H9 (cell line): ENCODE measurements around the gene ETNK2. TPM values are rescaled to one million over a fixed set of nuclear protein-coding genes. Genes with fewer than 3 reads are reported as not detected.

Experiments
- DNase-seq: peaks from one replicate; pipeline ENCODE4 v3.0.0-alpha.2; 2017
- H2AFZ ChIP-seq: one replicate; pipeline ENCODE4 v1.6.1; 2013; ENCODE audit warnings: mild to moderate bottlenecking, low read length, control low read depth, moderate library complexity
- H2AK5ac ChIP-seq: 2 replicates; pipeline ENCODE4 v1.6.1; 2013; ENCODE audit warnings: low read length, control low read depth, mixed read lengths; ENCODE audit not compliant: insufficient read length
- H2BK120ac ChIP-seq: one replicate; pipeline ENCODE4 v1.6.1; 2013; ENCODE audit warnings: low read depth, mild to moderate bottlenecking, low read length, control low read depth, inconsistent platforms; ENCODE audit not compliant: poor library complexity, severe bottlenecking
- H2BK12ac ChIP-seq: 2 replicates; pipeline ENCODE4 v1.6.1; 2013; ENCODE audit warnings: low read length, control low read depth, mixed read lengths, low read depth; ENCODE audit not compliant: insufficient read length
- H2BK15ac ChIP-seq: 2 replicates; pipeline ENCODE4 v1.6.1; 2013; ENCODE audit warnings: low read depth, low read length, control low read depth
- H2BK20ac ChIP-seq: one replicate; pipeline ENCODE4 v1.6.1; 2013; ENCODE audit warnings: low read depth, mild to moderate bottlenecking, low read length, control low read depth, inconsistent platforms; ENCODE audit not compliant: poor library complexity, severe bottlenecking
- H2BK5ac ChIP-seq: 2 replicates; pipeline ENCODE4 v1.6.1; 2013; ENCODE audit warnings: low read length, control low read depth, mixed read lengths; ENCODE audit not compliant: insufficient read length
- H3K14ac ChIP-seq: 2 replicates; pipeline ENCODE4 v1.6.1; 2013; ENCODE audit warnings: low read length, control low read depth; ENCODE audit not compliant: insufficient read depth
- H3K18ac ChIP-seq: 2 replicates; pipeline ENCODE4 v1.6.1; 2013; ENCODE audit warnings: low read depth, mild to moderate bottlenecking, mixed read lengths, low read length, control low read depth; ENCODE audit not compliant: insufficient read length
- H3K23ac ChIP-seq: 2 replicates; pipeline ENCODE4 v1.6.1; 2013; ENCODE audit warnings: low read length, control low read depth, mixed read lengths, low read depth; ENCODE audit not compliant: insufficient read length
- H3K23me2 ChIP-seq: 2 replicates; pipeline ENCODE4 v1.6.1; 2013; ENCODE audit warnings: low read depth, mild to moderate bottlenecking, mixed read lengths, low read length, control low read depth; ENCODE audit not compliant: insufficient read length, poor library complexity, severe bottlenecking
- H3K27ac ChIP-seq: 2 replicates; pipeline ENCODE4 v1.5.1; 2013; ENCODE audit warnings: low read length, control low read depth, mixed read lengths, low read depth; ENCODE audit not compliant: insufficient read length
- H3K27me3 ChIP-seq: 2 replicates; pipeline ENCODE4 v1.6.1; 2013; ENCODE audit warnings: low read length, control low read depth, inconsistent platforms; ENCODE audit not compliant: insufficient read depth
- H3K4ac ChIP-seq: 2 replicates; pipeline ENCODE4 v1.6.1; 2013; ENCODE audit warnings: low read depth, mild to moderate bottlenecking, control low read depth, inconsistent platforms, low read length, moderate library complexity
- H3K4me1 ChIP-seq: 2 replicates; pipeline ENCODE4 v1.6.1; 2013; ENCODE audit warnings: low read length, control low read depth, inconsistent platforms; ENCODE audit not compliant: insufficient read depth
- H3K4me2 ChIP-seq: 2 replicates; pipeline ENCODE4 v1.6.1; 2013; ENCODE audit warnings: low read length, control low read depth, mixed read lengths; ENCODE audit not compliant: insufficient read length, insufficient read depth
- H3K56ac ChIP-seq: 2 replicates; pipeline ENCODE4 v1.6.1; 2013; ENCODE audit warnings: low read depth, mild to moderate bottlenecking, mixed read lengths, low read length, control low read depth; ENCODE audit not compliant: insufficient read length
- H3K79me1 ChIP-seq: 2 replicates; pipeline ENCODE4 v1.6.1; 2013; ENCODE audit warnings: low read depth, mild to moderate bottlenecking, moderate library complexity, low read length, control low read depth, inconsistent platforms; ENCODE audit not compliant: insufficient read depth, poor library complexity, severe bottlenecking
- H3K79me2 ChIP-seq: 2 replicates; pipeline ENCODE4 v1.6.1; 2013; ENCODE audit warnings: low read length, control low read depth, inconsistent platforms; ENCODE audit not compliant: insufficient read depth
- H3K9ac ChIP-seq: 2 replicates; pipeline ENCODE4 v1.6.1; 2013; ENCODE audit warnings: low read length, control low read depth, mixed read lengths; ENCODE audit not compliant: insufficient read length; ENCODE audit errors: extremely low read depth
- H3K9me3 ChIP-seq: one replicate; pipeline ENCODE4 v1.6.1; 2013; ENCODE audit warnings: low read depth, low read length, inconsistent platforms; ENCODE audit not compliant: control insufficient read depth
- H3T11ph ChIP-seq: one replicate; pipeline ENCODE4 v1.6.1; 2013; ENCODE audit warnings: mild to moderate bottlenecking, low read length, control low read depth, inconsistent platforms
- H4K20me1 ChIP-seq: one replicate; pipeline ENCODE4 v1.6.1; 2013; ENCODE audit not compliant: control insufficient read depth, insufficient read length, insufficient read depth
- H4K5ac ChIP-seq: 2 replicates; pipeline ENCODE4 v1.6.1; 2013; ENCODE audit warnings: low read depth, mild to moderate bottlenecking, mixed read lengths, low read length, control low read depth; ENCODE audit not compliant: insufficient read length
- H4K8ac ChIP-seq: replicated peaks from 2 replicates; pipeline ENCODE4 v1.6.1; 2013; ENCODE audit warnings: low read length, control low read depth, mixed read lengths, low read depth; ENCODE audit not compliant: insufficient read length
- H4K91ac ChIP-seq: 2 replicates; pipeline ENCODE4 v1.6.1; 2013; ENCODE audit warnings: low read depth, mild to moderate bottlenecking, moderate library complexity, mixed read lengths, low read length, control low read depth; ENCODE audit not compliant: insufficient read length
- H3K27ac Mint-ChIP-seq, 3 experiments: 2 replicates in 2 of 3; 3 replicates in 1 of 3; pipeline ENCODE4 v1.8.0; 2020 to 2021; ENCODE audit warnings: mixed read lengths in 3 of 3, mild to moderate bottlenecking in 1 of 3, moderate library complexity in 1 of 3
- H3K27me3 Mint-ChIP-seq: 2 replicates; pipeline ENCODE4 v1.8.0; 2021; ENCODE audit warnings: low read depth, mild to moderate bottlenecking, moderate library complexity, mixed read lengths
- H3K36me3 Mint-ChIP-seq, 3 experiments: 2 replicates in 2 of 3; 3 replicates in 1 of 3; pipeline ENCODE4 v1.8.0; 2020 to 2021; ENCODE audit warnings: low read depth in 3 of 3, mixed read lengths in 3 of 3; ENCODE audit not compliant: insufficient read depth in 1 of 3
- H3K4me1 Mint-ChIP-seq, 2 experiments: 2 replicates each; pipeline ENCODE4 v1.8.0; 2020; ENCODE audit warnings: mixed read lengths in 2 of 2
- H3K4me3 Mint-ChIP-seq, 2 experiments: 2 replicates in 1 of 2; 3 replicates in 1 of 2; pipeline ENCODE4 v1.8.0; 2020 to 2021; ENCODE audit warnings: mild to moderate bottlenecking in 2 of 2, mixed read lengths in 2 of 2, moderate library complexity in 1 of 2
- H3K9me3 Mint-ChIP-seq, 2 experiments: 2 replicates in 1 of 2; 3 replicates in 1 of 2; pipeline ENCODE4 v1.8.0; 2020; ENCODE audit warnings: mild to moderate bottlenecking in 2 of 2, mixed read lengths in 2 of 2, moderate library complexity in 1 of 2
- WGBS: extraction: QIAGEN DNeasy Blood & Tissue Kit; methylation state at CpG from one replicate; pipeline ENCODE4 v1.1.7; 2013; ENCODE audit warnings: missing lambda C conversion rate, low lambda C conversion rate, mixed read lengths; ENCODE audit not compliant: insufficient read length; ENCODE audit errors: extremely low coverage; 5-methylcytosine and 5-hydroxymethylcytosine counted together
- total RNA-seq: library from RNA; stranded (reverse); gene quantifications from 2 replicates; pipeline ENCODE4 v1.2.1, GENCODE V29; 2021
- TF ChIP-seq, protein P1 (sequence below): fragments of 200-600 bp; sonication (generic); conservative IDR thresholded peaks from 3 replicates; pipeline ENCODE4 v1.8.0; 2021; ENCODE audit warnings: antibody characterized with exemption, mild to moderate bottlenecking

ETNK2 gene
- total RNA-seq, 1 experiment from 2014 or later = 17.6 TPM

DNA sequence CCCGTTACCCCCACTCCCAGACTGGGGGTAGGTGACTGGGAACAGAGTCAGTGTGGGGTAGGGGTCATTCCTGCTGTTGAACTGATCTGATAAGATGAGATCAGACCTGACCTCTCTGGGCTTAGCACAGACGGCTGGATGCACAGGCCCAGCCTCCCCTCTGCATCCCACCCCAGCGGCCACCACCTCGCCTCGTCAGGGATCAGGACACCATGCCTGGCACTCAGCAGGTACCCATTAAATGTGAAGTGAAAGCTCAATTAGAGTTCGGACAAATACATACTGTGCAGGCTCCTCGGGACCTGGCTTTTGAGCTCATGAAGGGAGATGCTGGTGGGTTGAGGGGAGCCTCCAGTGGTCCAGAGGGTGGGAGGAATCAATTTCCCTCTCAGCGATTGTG is 63.2 kb downstream of the ETNK2 start:
- H4K91ac ChIP-seq = no peak overlapping the region
- no peak overlapping the region for H3K4ac ChIP-seq
- no peak overlapping the region for H2BK12ac ChIP-seq
- no peak overlapping the region for H2BK15ac ChIP-seq
- no peak overlapping the region for H3K27ac ChIP-seq
- no peaks in the 10 kb centered on the region for H3K9me3 ChIP-seq
- H2AK5ac ChIP-seq = no peak overlapping the region
- H2AFZ ChIP-seq = no peak overlapping the region
- no peaks in the 10 kb centered on the region for H3K79me1 ChIP-seq
- peak overlapping the region; percentile 54; the same call in 1 of the 2 replicates for H3K14ac ChIP-seq
- peaks cover 73% of the 10 kb centered on the region for H3K79me2 ChIP-seq
- peaks cover 41% of the 10 kb centered on the region for H3K4me1 ChIP-seq
- Mint-ChIP-seq H3K27me3 (no peaks in the 10 kb centered on the region; the same call in 1 of the 2 replicates), H3K36me3 (peaks cover 5 to 9% (median 8%) of the 10 kb centered on the region in 3 experiments; a peak in 6 of 7 replicates), H3K4me1 (peaks cover 85 to 93% of the 10 kb centered on the region in 2 experiments), H3K9me3 (no peaks in the 10 kb centered on the region), H3K27ac (peak overlapping the region; percentile 61 to 88 (median 75); a peak in 6 of 7 replicates), H3K4me3 (peak overlapping the region in 1 of 2 experiments; percentile 61; a peak in 2 of 5 replicates)
- no peaks in the 10 kb centered on the region for H3K27me3 ChIP-seq
- H3T11ph ChIP-seq = no peak overlapping the region
- TF ChIP-seq, protein P1, sequence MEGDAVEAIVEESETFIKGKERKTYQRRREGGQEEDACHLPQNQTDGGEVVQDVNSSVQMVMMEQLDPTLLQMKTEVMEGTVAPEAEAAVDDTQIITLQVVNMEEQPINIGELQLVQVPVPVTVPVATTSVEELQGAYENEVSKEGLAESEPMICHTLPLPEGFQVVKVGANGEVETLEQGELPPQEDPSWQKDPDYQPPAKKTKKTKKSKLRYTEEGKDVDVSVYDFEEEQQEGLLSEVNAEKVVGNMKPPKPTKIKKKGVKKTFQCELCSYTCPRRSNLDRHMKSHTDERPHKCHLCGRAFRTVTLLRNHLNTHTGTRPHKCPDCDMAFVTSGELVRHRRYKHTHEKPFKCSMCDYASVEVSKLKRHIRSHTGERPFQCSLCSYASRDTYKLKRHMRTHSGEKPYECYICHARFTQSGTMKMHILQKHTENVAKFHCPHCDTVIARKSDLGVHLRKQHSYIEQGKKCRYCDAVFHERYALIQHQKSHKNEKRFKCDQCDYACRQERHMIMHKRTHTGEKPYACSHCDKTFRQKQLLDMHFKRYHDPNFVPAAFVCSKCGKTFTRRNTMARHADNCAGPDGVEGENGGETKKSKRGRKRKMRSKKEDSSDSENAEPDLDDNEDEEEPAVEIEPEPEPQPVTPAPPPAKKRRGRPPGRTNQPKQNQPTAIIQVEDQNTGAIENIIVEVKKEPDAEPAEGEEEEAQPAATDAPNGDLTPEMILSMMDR = no peak
- H2BK5ac ChIP-seq = no peak overlapping the region
- H3K23me2 ChIP-seq = no peaks in the 10 kb centered on the region
- no peak overlapping the region for H4K5ac ChIP-seq
- H4K8ac ChIP-seq = no peak overlapping the region
- H2BK120ac ChIP-seq = no peak overlapping the region
- no peak overlapping the region for H3K56ac ChIP-seq
- no peak overlapping the region for H3K4me2 ChIP-seq
- H3K23ac ChIP-seq = no peak overlapping the region
- H3K9ac ChIP-seq = no peak overlapping the region
- H4K20me1 ChIP-seq = peaks cover 4% of the 10 kb centered on the region
- DNase-seq = no peak
- no peak overlapping the region for H2BK20ac ChIP-seq
- no CpG with 5 or more reads among the region's 8 CpGs for WGBS
- no peak overlapping the region for H3K18ac ChIP-seq
